ENCODE data around the gene ARHGAP8.

Gene ARHGAP8

GRCh38 chr22:44804327-44804726 lies 52.0 kb downstream of the ARHGAP8 start:
- no peak for DNase-seq (ENCODE audit: low read depth)

- DNase-seq (ENCODE audit: low read depth): no peak
These were observed 53.3 kb downstream of the ARHGAP8 start for GRCh38 chr22:44805711-44806110.

GRCh38 chr22:44807232-44807631 lies 54.9 kb downstream of the ARHGAP8 start:
- no peak for DNase-seq (ENCODE audit: low read depth)

- DNase-seq (ENCODE audit: low read depth): no peak
These were observed 55.7 kb downstream of the ARHGAP8 start for GRCh38 chr22:44807915-44808690.

- DNase-seq (ENCODE audit: low read depth): no peak
These were observed 57.1 kb downstream of the ARHGAP8 start for GRCh38 chr22:44809456-44809855.

GRCh38 chr22:44811141-44811540 lies 58.8 kb downstream of the ARHGAP8 start:
- DNase-seq (ENCODE audit: low read depth): no peak

GRCh38 chr22:44813416-44813815 lies 61.0 kb downstream of the ARHGAP8 start:
- DNase-seq (ENCODE audit: low read depth): no peak

- DNase-seq (ENCODE audit: low read depth): no peak
These were observed 62.1 kb downstream of the ARHGAP8 start for GRCh38 chr22:44814266-44815098.

GRCh38 chr22:44815099-44816070 lies 63.0 kb downstream of the ARHGAP8 start:
- DNase-seq (ENCODE audit: low read depth): no peak

GRCh38 chr22:44816141-44816540 lies 63.8 kb downstream of the ARHGAP8 start:
- DNase-seq (ENCODE audit: low read depth): no peak

GRCh38 chr22:44818727-44819126 lies 66.4 kb downstream of the ARHGAP8 start:
- no peak for DNase-seq (ENCODE audit: low read depth)

GRCh38 chr22:44819966-44820631 lies 67.7 kb downstream of the ARHGAP8 start:
- no peak for DNase-seq (ENCODE audit: low read depth)

GRCh38 chr22:44821741-44822475 lies 69.5 kb downstream of the ARHGAP8 start:
- no peak for DNase-seq (ENCODE audit: low read depth)

GRCh38 chr22:44822534-44822933 lies 70.2 kb downstream of the ARHGAP8 start:
- DNase-seq (ENCODE audit: low read depth): no peak

- no peak for DNase-seq (ENCODE audit: low read depth)
These were observed 71.0 kb downstream of the ARHGAP8 start for GRCh38 chr22:44823396-44823795.

GRCh38 chr22:44823806-44824205 lies 71.4 kb downstream of the ARHGAP8 start:
- no peak for DNase-seq (ENCODE audit: low read depth)

- no peak for DNase-seq (ENCODE audit: low read depth)
These were observed 71.9 kb downstream of the ARHGAP8 start for GRCh38 chr22:44824271-44824670.

- DNase-seq (ENCODE audit: low read depth): no peak
These were observed 73.2 kb downstream of the ARHGAP8 start for GRCh38 chr22:44825310-44826150.

- no peak for DNase-seq (ENCODE audit: low read depth)
These were observed 75.4 kb downstream of the ARHGAP8 start for GRCh38 chr22:44827666-44828190.

GRCh38 chr22:44828193-44828592 lies 75.8 kb downstream of the ARHGAP8 start:
- DNase-seq (ENCODE audit: low read depth): no peak

Measured in fibroblast of the conjunctiva (primary cell).